H9 (cell line): ENCODE data around the gene VPS51. TPM values are rescaled to one million over a fixed set of nuclear protein-coding genes. Genes with fewer than 3 reads are reported as not detected.

Experiments used
- DNase-seq: peaks from one replicate; pipeline ENCODE4 v3.0.0-alpha.2; 2017
- H2AFZ ChIP-seq: one replicate; pipeline ENCODE4 v1.6.1; 2013; ENCODE audit warnings: mild to moderate bottlenecking, low read length, control low read depth, moderate library complexity
- H2AK5ac ChIP-seq: 2 replicates; pipeline ENCODE4 v1.6.1; 2013; ENCODE audit warnings: low read length, control low read depth, mixed read lengths; ENCODE audit not compliant: insufficient read length
- H2BK120ac ChIP-seq: one replicate; pipeline ENCODE4 v1.6.1; 2013; ENCODE audit warnings: low read depth, mild to moderate bottlenecking, low read length, control low read depth, inconsistent platforms; ENCODE audit not compliant: poor library complexity, severe bottlenecking
- H2BK12ac ChIP-seq: 2 replicates; pipeline ENCODE4 v1.6.1; 2013; ENCODE audit warnings: low read length, control low read depth, mixed read lengths, low read depth; ENCODE audit not compliant: insufficient read length
- H2BK15ac ChIP-seq: 2 replicates; pipeline ENCODE4 v1.6.1; 2013; ENCODE audit warnings: low read depth, low read length, control low read depth
- H2BK20ac ChIP-seq: one replicate; pipeline ENCODE4 v1.6.1; 2013; ENCODE audit warnings: low read depth, mild to moderate bottlenecking, low read length, control low read depth, inconsistent platforms; ENCODE audit not compliant: poor library complexity, severe bottlenecking
- H2BK5ac ChIP-seq: 2 replicates; pipeline ENCODE4 v1.6.1; 2013; ENCODE audit warnings: low read length, control low read depth, mixed read lengths; ENCODE audit not compliant: insufficient read length
- H3K14ac ChIP-seq: 2 replicates; pipeline ENCODE4 v1.6.1; 2013; ENCODE audit warnings: low read length, control low read depth; ENCODE audit not compliant: insufficient read depth
- H3K18ac ChIP-seq: 2 replicates; pipeline ENCODE4 v1.6.1; 2013; ENCODE audit warnings: low read depth, mild to moderate bottlenecking, mixed read lengths, low read length, control low read depth; ENCODE audit not compliant: insufficient read length
- H3K23ac ChIP-seq: 2 replicates; pipeline ENCODE4 v1.6.1; 2013; ENCODE audit warnings: low read length, control low read depth, mixed read lengths, low read depth; ENCODE audit not compliant: insufficient read length
- H3K23me2 ChIP-seq: 2 replicates; pipeline ENCODE4 v1.6.1; 2013; ENCODE audit warnings: low read depth, mild to moderate bottlenecking, mixed read lengths, low read length, control low read depth; ENCODE audit not compliant: insufficient read length, poor library complexity, severe bottlenecking
- H3K27ac ChIP-seq: 2 replicates; pipeline ENCODE4 v1.5.1; 2013; ENCODE audit warnings: low read length, control low read depth, mixed read lengths, low read depth; ENCODE audit not compliant: insufficient read length
- H3K27me3 ChIP-seq: 2 replicates; pipeline ENCODE4 v1.6.1; 2013; ENCODE audit warnings: low read length, control low read depth, inconsistent platforms; ENCODE audit not compliant: insufficient read depth
- H3K4ac ChIP-seq: 2 replicates; pipeline ENCODE4 v1.6.1; 2013; ENCODE audit warnings: low read depth, mild to moderate bottlenecking, control low read depth, inconsistent platforms, low read length, moderate library complexity
- H3K4me1 ChIP-seq: 2 replicates; pipeline ENCODE4 v1.6.1; 2013; ENCODE audit warnings: low read length, control low read depth, inconsistent platforms; ENCODE audit not compliant: insufficient read depth
- H3K4me2 ChIP-seq: 2 replicates; pipeline ENCODE4 v1.6.1; 2013; ENCODE audit warnings: low read length, control low read depth, mixed read lengths; ENCODE audit not compliant: insufficient read length, insufficient read depth
- H3K56ac ChIP-seq: 2 replicates; pipeline ENCODE4 v1.6.1; 2013; ENCODE audit warnings: low read depth, mild to moderate bottlenecking, mixed read lengths, low read length, control low read depth; ENCODE audit not compliant: insufficient read length
- H3K79me1 ChIP-seq: 2 replicates; pipeline ENCODE4 v1.6.1; 2013; ENCODE audit warnings: low read depth, mild to moderate bottlenecking, moderate library complexity, low read length, control low read depth, inconsistent platforms; ENCODE audit not compliant: insufficient read depth, poor library complexity, severe bottlenecking
- H3K79me2 ChIP-seq: 2 replicates; pipeline ENCODE4 v1.6.1; 2013; ENCODE audit warnings: low read length, control low read depth, inconsistent platforms; ENCODE audit not compliant: insufficient read depth
- H3K9ac ChIP-seq: 2 replicates; pipeline ENCODE4 v1.6.1; 2013; ENCODE audit warnings: low read length, control low read depth, mixed read lengths; ENCODE audit not compliant: insufficient read length; ENCODE audit errors: extremely low read depth
- H3K9me3 ChIP-seq: one replicate; pipeline ENCODE4 v1.6.1; 2013; ENCODE audit warnings: low read depth, low read length, inconsistent platforms; ENCODE audit not compliant: control insufficient read depth
- H3T11ph ChIP-seq: one replicate; pipeline ENCODE4 v1.6.1; 2013; ENCODE audit warnings: mild to moderate bottlenecking, low read length, control low read depth, inconsistent platforms
- H4K20me1 ChIP-seq: one replicate; pipeline ENCODE4 v1.6.1; 2013; ENCODE audit not compliant: control insufficient read depth, insufficient read length, insufficient read depth
- H4K5ac ChIP-seq: 2 replicates; pipeline ENCODE4 v1.6.1; 2013; ENCODE audit warnings: low read depth, mild to moderate bottlenecking, mixed read lengths, low read length, control low read depth; ENCODE audit not compliant: insufficient read length
- H4K8ac ChIP-seq: replicated peaks from 2 replicates; pipeline ENCODE4 v1.6.1; 2013; ENCODE audit warnings: low read length, control low read depth, mixed read lengths, low read depth; ENCODE audit not compliant: insufficient read length
- H4K91ac ChIP-seq: 2 replicates; pipeline ENCODE4 v1.6.1; 2013; ENCODE audit warnings: low read depth, mild to moderate bottlenecking, moderate library complexity, mixed read lengths, low read length, control low read depth; ENCODE audit not compliant: insufficient read length
- H3K27ac Mint-ChIP-seq, 3 experiments: 2 replicates in 2 of 3; 3 replicates in 1 of 3; pipeline ENCODE4 v1.8.0; 2020 to 2021; ENCODE audit warnings: mixed read lengths in 3 of 3, mild to moderate bottlenecking in 1 of 3, moderate library complexity in 1 of 3
- H3K27me3 Mint-ChIP-seq: 2 replicates; pipeline ENCODE4 v1.8.0; 2021; ENCODE audit warnings: low read depth, mild to moderate bottlenecking, moderate library complexity, mixed read lengths
- H3K36me3 Mint-ChIP-seq, 3 experiments: 2 replicates in 2 of 3; 3 replicates in 1 of 3; pipeline ENCODE4 v1.8.0; 2020 to 2021; ENCODE audit warnings: low read depth in 3 of 3, mixed read lengths in 3 of 3; ENCODE audit not compliant: insufficient read depth in 1 of 3
- H3K4me1 Mint-ChIP-seq, 2 experiments: 2 replicates each; pipeline ENCODE4 v1.8.0; 2020; ENCODE audit warnings: mixed read lengths in 2 of 2
- H3K4me3 Mint-ChIP-seq, 2 experiments: 2 replicates in 1 of 2; 3 replicates in 1 of 2; pipeline ENCODE4 v1.8.0; 2020 to 2021; ENCODE audit warnings: mild to moderate bottlenecking in 2 of 2, mixed read lengths in 2 of 2, moderate library complexity in 1 of 2
- H3K9me3 Mint-ChIP-seq, 2 experiments: 2 replicates in 1 of 2; 3 replicates in 1 of 2; pipeline ENCODE4 v1.8.0; 2020; ENCODE audit warnings: mild to moderate bottlenecking in 2 of 2, mixed read lengths in 2 of 2, moderate library complexity in 1 of 2
- CTCF ChIP-seq: fragments of 200-600 bp; sonication (generic); conservative IDR thresholded peaks from 3 replicates; pipeline ENCODE4 v1.8.0; 2021; ENCODE audit warnings: antibody characterized with exemption, mild to moderate bottlenecking
- WGBS: extraction: QIAGEN DNeasy Blood & Tissue Kit; methylation state at CpG from one replicate; pipeline ENCODE4 v1.1.7; 2013; ENCODE audit warnings: missing lambda C conversion rate, low lambda C conversion rate, mixed read lengths; ENCODE audit not compliant: insufficient read length; ENCODE audit errors: extremely low coverage; 5-methylcytosine and 5-hydroxymethylcytosine counted together
- total RNA-seq: library from RNA; stranded (reverse); gene quantifications from 2 replicates; pipeline ENCODE4 v1.2.1, GENCODE V29; 2021

The VPS51 gene
- total RNA-seq, 1 experiment from 2014 or later = 94.7 TPM

GRCh38 chr11:65121865-65122696, 26.1 kb downstream of the VPS51 start, which contains the start of the genes FAU and MRPL49:
FAU (minus strand) TSS chr11:65122134; CDS start chr11:65121813, 321 bp downstream.
MRPL49 (plus strand) TSS chr11:65122321; CDS start chr11:65122347, 26 bp downstream.
- H3K4ac ChIP-seq = no peak within 1 kb of the TSS; the same call in 1 of the 2 replicates
- H3K36me3 Mint-ChIP-seq = peaks cover 38 to 73% (median 68%) of the 10 kb centered on the region in 3 experiments
- no peaks in the 10 kb centered on the region for H3K27me3 Mint-ChIP-seq
- peak; percentile 98 for DNase-seq
- H2AK5ac ChIP-seq = no peak within 1 kb of the TSS
- peaks cover 6 to 17% of the 10 kb centered on the region in 2 experiments for H3K4me1 Mint-ChIP-seq
- H4K91ac ChIP-seq = no peak within 1 kb of the TSS
- H3K27me3 ChIP-seq = no peaks in the 10 kb centered on the region
- H2BK12ac ChIP-seq = no peak within 1 kb of the TSS
- H3K23me2 ChIP-seq = peaks cover 7% of the 10 kb centered on the region
- H3K27ac Mint-ChIP-seq = peak within 1 kb of the TSS; percentile 99 to 100 (median 100)
- H3K4me2 ChIP-seq = peak within 1 kb of the TSS; percentile 81
- no peak within 1 kb of the TSS for H4K8ac ChIP-seq
- H2BK120ac ChIP-seq = no peak within 1 kb of the TSS
- H2BK20ac ChIP-seq = no peak within 1 kb of the TSS
- no peak within 1 kb of the TSS for H3T11ph ChIP-seq
- H2BK15ac ChIP-seq = no peak within 1 kb of the TSS
- no peaks in the 10 kb centered on the region for H3K9me3 Mint-ChIP-seq
- no peaks in the 10 kb centered on the region for H3K9me3 ChIP-seq
- peak within 1 kb of the TSS; percentile 100 for H3K4me3 Mint-ChIP-seq
- H3K56ac ChIP-seq = peak within 1 kb of the TSS; percentile 23
- peak within 1 kb of the TSS; percentile 94 for H3K14ac ChIP-seq
- peak within 1 kb of the TSS; percentile 74 for H2AFZ ChIP-seq
- peak within 1 kb of the TSS; percentile 96 for H3K9ac ChIP-seq
- no peak within 1 kb of the TSS for H3K23ac ChIP-seq
- H4K5ac ChIP-seq = peak within 1 kb of the TSS; percentile 54
- no CpG with 5 or more reads among the region's 64 CpGs for WGBS
- no peak for TF ChIP-seq CTCF
- peak within 1 kb of the TSS; percentile 21 for H2BK5ac ChIP-seq
- no peaks in the 10 kb centered on the region for H4K20me1 ChIP-seq
- H3K79me2 ChIP-seq = peaks cover 9% of the 10 kb centered on the region; the same call in 1 of the 2 replicates
- peaks cover 5% of the 10 kb centered on the region for H3K79me1 ChIP-seq
- H3K27ac ChIP-seq = peak within 1 kb of the TSS; percentile 70
- no peaks in the 10 kb centered on the region for H3K4me1 ChIP-seq
- H3K18ac ChIP-seq = peak within 1 kb of the TSS; percentile 87
